ENCODE results near the gene AKNA.

- TF ChIP-seq, protein P1, sequence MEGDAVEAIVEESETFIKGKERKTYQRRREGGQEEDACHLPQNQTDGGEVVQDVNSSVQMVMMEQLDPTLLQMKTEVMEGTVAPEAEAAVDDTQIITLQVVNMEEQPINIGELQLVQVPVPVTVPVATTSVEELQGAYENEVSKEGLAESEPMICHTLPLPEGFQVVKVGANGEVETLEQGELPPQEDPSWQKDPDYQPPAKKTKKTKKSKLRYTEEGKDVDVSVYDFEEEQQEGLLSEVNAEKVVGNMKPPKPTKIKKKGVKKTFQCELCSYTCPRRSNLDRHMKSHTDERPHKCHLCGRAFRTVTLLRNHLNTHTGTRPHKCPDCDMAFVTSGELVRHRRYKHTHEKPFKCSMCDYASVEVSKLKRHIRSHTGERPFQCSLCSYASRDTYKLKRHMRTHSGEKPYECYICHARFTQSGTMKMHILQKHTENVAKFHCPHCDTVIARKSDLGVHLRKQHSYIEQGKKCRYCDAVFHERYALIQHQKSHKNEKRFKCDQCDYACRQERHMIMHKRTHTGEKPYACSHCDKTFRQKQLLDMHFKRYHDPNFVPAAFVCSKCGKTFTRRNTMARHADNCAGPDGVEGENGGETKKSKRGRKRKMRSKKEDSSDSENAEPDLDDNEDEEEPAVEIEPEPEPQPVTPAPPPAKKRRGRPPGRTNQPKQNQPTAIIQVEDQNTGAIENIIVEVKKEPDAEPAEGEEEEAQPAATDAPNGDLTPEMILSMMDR (IDR thresholded peaks at IDR 0.05): no peak
- TF ChIP-seq ZNF121 (CRISPR knock-in tag; IDR thresholded peaks at IDR 0.05) (no peak), SP1 (CRISPR knock-in tag; conservative IDR thresholded peaks at IDR 0.05) (no peak), ESRRA (CRISPR knock-in tag; IDR thresholded peaks at IDR 0.05; ENCODE audit: borderline replicate concordance) (no peak), ZNF232 (CRISPR knock-in tag; IDR thresholded peaks at IDR 0.05) (no peak), TCF7 (CRISPR knock-in tag; IDR thresholded peaks at IDR 0.05; ENCODE audit: low read depth) (no peak)
These were observed 12.2 kb downstream of the AKNA start for GRCh38 chr9:114375386-114376175.
